Measurements from ENCODE around the gene CYP2A7. TPM values are rescaled to one million over a fixed set of nuclear protein-coding genes. Genes with fewer than 3 reads are reported as not detected.
"Not testable (repeated sequence)": the region's sequence is repeated elsewhere in the genome, so short reads cannot be mapped to it uniquely, and the experiment has no call there.

Gene CYP2A7
- total RNA-seq, 1 donor from 2014 or later: not detected

DNA sequence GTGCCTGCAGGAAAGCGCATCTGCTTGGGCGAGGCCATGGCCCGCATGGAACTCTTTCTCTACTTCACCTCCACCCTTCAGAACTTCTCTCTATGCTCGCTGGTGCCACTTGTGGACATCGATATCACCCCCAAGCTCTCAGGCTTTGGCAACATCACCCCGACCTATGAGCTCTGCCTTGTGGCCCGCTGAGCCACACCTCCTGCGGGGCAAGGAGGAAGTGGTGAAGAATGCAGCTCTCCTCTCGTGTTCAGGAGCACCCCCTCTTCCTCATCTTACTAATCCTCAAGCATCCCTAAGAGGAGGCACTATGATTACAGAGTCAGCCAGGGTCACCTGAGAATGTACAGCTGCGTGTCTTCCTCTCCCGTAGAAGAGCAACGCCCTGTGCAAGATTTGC, 17.9 kb upstream of the CYP2A7 start:
- peak; percentile 37 for DNase-seq (ENCODE audit: low spot score)

DNA sequence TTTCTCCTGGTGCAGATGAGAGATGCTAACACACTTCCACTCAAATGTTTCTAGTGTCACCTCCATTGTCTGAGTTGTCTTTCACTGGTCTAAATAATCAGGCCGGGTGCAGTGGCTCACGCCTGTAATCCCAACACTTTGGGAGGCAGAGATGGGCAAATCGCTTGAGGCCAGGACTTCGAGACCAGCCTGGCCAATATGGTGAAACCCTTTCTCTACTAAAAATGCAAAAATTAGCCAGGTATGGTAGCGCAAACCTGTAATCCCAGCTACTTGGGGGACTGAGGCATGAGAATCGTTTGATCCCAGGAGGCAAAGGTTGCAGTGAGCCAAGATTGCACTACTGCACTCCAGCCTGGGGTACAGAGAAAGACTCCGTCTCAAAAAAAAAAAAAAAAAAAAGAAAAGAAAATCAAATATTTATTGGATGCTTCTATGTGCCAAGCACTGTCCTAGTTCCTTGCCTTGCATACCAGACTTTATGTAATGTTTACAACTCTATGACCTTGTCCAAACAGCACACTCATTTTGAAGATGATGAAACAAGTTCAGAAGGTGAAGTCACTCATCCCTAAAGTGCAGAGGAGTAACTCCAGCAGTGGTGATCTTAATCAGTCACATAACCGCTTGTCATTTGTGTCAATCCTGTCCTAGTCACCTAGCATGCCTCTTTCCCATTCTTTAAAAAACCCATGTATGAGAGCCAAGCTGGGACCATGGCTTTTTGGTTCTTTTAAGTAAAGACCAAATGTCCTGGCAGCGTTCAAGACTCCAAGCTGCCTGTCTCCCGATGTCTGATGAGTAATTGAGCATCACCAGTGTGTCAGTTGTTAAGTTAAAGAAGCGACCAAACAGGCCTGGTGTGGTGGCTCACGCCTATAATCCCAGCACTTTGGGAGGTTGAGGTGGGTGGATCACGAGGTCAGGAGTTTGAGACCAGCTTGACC, 15.1 kb upstream of the CYP2A7 start:
- DNase-seq (ENCODE audit: low spot score): not testable (repeated sequence)

DNA sequence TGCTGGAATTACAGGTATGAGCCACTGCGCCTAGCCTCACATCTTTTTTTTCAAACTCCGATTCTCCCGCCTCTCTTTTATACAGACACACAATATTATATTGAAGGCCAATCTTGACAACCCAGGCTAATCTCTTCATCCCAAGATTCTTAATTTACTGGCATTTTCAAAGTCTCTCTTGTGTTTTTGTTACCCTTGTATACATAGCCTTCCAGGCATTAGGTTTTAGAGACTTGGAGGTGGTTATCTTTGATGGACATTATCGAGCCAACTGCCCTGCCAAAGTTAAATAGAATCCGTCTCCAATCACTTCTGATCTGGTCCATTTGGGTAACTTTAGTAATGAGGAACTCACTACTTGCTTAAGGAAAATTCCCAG, 14.4 kb upstream of the CYP2A7 start:
- no peak for DNase-seq (ENCODE audit: low spot score)

DNA sequence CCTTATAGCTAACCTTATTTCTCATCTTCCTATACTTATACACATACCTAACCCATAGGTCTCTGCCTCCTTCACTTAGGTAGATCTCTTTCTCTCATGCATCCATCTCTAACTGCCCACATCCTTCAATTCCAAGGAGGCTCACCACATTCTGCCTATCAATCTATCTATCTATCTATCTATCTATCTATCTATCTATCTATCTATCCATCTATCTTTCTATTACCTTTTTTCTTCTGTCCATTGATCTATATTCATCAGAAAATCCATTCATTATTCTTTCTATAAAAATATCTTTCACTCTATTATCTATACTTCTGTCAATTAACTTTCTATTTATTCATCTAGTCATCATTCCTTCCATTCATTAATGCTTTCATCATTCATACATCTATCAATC, 11.1 kb upstream of the CYP2A7 start:
- DNase-seq (ENCODE audit: low spot score): no peak

DNA sequence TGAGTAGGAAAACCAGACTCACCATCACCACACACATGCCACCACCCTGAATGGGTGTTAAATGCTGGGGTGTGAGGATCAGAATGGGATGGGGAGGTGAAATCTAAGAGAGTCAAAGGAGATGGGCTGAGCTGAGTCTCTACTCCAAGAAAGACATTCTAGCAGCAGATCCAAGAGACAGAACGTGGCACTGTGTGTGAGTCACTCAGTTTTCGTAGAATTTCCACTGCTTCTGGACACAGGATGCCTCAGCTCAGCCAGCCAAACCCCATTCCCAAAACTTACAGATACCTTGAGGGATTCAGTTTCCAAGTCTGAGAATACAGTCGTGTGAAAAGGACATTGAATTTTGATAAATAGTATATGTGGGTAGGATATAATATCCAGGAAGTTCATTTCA, 7.3 kb upstream of the CYP2A7 start:
- no peak for DNase-seq (ENCODE audit: low spot score)

DNA sequence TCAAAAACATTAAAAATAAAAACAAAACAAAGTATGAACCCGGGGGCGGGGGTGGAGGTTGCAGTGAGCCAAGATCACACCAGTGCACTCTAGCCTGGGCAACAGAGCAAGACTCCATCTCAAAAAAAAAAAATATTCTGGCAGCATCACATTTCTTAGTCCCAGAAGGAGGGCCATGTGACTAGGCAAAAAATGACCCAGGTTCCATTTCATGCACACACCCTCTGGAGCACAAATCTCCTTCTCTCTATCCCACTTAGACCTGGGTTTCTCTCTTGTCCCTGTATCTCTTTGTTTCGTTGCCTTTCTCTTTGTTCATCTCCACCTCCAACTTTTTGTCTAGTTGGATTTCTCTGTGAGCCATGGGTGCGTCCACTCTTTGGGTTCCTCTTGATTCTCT, 6.2 kb upstream of the CYP2A7 start:
- no peak for DNase-seq (ENCODE audit: low spot score)

DNA sequence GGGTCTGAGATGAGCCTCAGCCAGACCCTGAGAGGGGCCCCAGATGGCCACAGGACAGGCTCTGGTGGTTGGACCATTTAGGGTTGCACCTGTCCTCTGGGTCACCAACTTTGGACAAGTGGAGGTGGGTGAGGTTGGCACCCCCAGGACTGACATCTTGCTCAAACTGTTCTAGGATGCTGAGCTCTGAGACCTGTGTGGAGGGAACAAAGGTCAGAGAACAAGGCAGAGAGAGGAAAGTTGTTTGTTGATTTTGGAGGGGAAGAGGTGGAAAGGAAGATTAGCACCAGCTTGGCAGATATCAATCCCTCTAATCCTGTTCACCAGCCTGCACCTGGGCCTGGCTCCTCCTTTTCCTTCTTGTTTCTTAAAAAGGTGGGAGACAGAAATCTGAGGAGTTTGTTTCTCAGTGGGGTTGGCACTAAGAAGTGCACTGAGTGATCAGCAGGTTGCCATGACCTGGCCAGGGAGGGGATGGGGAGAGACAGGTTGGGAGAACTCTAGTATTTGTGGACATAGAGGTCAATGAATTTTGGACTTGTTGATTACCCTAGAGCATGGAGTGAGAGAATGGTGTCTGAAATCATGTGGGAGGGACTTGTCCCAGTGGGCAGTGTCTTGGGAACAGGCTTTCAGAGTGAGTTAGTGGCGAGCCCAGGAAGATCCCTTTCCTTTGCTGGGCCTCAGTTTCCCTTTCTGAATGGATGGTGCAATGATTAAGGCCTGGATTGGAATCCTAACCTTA, 2.3 kb upstream of the CYP2A7 start:
- DNase-seq (ENCODE audit: low spot score): not testable (repeated sequence)

DNA sequence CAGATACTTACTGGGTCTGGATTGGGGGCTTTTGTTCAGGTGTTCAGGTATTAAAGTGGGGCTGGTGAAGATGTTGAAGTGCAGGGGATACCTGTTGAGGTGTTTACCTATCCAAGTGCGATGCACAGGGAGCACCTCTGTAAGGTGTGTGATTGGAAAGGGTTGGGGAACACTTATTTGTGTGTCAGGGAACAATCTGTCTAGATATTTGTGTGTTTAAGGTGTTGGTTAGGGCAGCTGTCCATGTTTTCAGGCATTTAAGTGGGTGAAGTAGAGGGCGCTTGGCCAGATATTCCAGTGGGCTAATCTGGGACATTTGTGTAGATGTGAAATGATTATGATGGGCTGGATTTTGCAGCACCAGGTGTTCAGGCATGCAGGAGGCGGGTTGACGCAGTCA, 2.7 kb downstream of the CYP2A7 start:
- DNase-seq (ENCODE audit: low spot score): not testable (repeated sequence)

DNA sequence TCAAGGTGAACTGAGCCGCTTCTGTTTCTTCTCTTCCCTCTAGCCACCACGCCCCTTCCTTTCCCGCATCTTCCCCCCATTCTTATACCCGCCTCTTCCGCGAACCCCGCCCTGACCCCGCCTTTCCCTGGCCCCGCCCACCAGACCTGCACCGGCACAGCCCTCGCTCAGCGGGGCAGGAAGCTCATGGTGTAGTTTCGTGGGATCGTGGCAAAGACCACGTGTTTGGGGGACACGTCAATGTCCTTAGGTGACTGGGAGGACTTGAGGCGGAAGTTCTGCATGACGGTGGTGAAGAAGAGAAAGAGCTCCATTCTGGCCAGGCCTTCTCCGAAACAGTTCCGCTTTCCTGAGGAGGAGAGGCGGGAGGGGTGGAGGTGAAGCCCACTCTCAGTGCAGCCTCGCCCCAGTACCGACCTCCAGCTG, 6.5 kb downstream of the CYP2A7 start:
- not testable (repeated sequence) for DNase-seq (ENCODE audit: low spot score)

DNA sequence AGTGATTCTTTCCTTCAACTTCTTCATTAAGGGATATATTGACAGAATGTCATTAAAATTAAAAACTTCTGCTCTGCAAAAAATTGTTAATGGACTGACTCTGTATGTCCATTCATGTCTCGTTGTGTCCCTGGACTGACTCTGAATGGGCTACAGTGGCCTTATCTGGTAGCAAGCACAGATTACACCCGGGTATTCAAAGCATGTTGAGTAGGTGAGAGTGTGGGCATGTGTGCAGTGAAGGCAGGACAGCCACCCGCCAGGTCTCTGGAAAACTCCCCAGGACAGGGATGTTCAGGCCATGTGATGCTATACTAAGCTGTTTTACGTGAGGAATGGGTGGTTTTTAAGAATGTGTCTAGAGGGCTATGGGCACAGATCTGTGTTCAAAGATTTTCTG, 7.2 kb downstream of the CYP2A7 start:
- not testable (repeated sequence) for DNase-seq (ENCODE audit: low spot score)

DNA sequence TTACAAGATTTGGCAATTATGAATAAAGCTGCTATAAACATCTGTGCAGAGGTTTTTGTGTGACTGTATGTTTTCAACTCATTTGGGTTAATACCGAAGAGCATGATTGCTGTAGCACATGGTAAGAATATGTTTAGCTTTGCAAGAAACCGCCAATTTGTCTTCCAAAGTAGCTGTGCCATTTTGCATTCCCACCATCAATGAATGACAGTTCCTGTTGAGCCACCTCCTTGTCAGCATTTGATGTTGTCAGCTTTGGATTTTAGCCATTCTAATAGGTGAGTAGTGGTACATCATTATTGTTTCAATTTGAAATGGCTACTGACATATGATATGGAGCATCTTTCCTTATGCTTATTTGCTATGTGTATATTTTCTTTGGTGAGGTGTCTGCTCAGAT, 8.2 kb downstream of the CYP2A7 start:
- DNase-seq (ENCODE audit: low spot score): not testable (repeated sequence)

DNA sequence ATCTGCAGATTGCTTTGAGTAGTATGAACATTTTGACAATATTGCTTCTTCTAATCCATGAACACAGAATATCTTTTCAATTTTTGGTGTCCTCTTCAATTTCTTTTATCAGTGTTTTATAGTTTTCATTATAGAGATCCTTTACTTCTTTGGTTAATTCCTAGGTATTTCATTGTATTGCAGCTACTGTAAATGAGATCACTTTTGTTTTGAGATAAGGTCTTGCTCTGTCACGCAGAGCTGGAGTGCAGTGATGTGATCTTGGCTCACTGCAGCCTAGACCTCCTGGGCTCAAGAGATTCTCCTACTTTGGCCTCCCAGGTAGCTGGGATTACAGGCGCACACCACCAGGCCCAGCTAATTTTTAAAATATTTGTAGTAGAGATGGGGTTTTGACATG, 9.8 kb downstream of the CYP2A7 start:
- no peak for DNase-seq (ENCODE audit: low spot score)

DNA sequence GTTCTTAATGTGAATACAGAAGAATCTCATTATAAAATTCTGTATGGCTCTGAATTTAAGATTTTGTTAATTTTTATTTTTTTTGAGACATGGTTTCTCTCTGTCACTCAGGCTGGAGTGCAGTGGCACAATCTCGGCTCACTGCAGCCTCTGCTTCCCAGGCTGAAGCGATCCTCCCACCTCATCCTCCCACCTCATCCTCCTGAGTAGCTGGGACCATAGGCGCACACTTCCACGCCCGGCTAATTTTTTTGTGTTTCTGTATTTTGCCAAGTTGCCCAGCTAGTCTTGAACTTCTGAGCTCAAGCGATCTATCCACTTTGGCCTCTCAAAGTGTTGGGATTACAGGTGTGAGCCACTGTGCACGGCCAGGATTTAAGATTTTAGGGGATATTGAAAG, 14.3 kb downstream of the CYP2A7 start:
- DNase-seq (ENCODE audit: low spot score): peak; percentile 1

DNA sequence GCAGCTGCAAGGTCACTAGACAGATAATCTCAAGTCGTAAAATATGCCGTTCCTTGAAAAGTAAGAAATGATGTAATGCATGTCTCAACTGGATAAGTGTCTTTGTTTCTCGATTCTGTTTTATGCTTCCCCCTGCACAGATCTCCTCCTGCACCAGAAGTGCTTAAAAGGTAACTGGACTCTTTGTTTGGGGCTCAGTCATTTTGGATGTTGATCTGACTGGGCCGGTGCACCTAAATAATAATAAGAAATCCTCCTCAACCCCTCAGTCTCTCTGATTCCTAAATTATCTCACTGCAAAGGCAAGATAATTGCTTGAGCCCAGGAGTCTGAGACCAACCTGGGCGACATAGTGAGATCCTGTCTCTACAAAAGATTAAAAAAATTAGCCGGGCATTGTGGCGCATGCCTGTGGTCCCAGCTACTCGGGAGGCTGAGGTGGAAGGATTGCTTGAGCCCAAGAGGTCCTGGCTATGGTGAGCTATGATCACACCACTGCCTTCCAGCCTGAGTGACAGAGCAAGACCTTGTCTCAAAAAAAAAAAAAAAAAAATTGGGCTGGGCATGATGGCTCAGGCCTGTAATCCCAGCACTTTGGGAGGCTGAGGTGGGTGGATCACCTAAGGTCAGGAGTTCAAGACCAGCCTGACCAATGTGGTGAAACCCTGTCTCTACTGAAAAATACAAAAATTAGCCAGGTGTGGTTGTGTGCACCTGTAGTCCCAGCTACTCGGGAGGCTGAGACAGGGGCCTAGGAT, 17.1 kb downstream of the CYP2A7 start:
- DNase-seq (ENCODE audit: low spot score): peak; percentile 2

DNA sequence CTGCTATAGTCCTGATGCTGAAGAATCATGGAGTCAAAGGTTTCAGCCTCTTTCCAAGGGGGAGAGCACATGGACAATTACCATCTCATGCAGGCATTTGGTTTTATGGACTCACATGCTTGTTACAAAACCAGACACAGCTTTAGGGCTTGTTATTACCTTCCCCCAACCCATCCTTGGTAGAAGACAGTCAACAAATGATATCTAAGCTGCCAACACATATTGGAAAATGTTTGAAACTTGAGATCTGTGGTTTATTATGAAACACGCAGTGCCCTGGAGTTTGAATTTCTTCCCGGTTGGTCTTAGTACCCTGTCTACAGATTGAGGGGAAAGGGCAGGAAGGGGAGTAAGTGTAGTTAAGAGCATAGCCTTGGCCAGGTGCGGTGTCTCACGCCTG, 19.2 kb downstream of the CYP2A7 start:
- no peak for DNase-seq (ENCODE audit: low spot score)

DNA sequence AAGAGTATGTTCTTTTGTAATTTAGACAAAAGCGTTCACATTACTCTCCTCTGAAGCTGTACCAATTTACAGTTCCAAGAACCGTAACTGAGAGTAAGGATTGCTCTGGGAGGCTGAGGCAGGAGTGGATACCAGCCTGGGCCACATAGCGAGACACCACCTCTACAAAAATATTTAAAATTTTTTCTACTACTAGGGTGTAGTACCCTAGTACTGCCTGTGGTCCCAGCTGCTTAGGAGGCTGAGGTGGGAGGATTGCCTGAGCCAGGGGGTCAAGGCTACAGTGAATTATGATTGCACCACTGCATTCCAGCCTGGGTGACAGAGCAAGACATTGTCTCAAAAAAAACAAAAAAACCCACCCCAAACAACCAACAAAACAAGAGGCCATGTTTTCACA, 19.7 kb downstream of the CYP2A7 start:
- DNase-seq (ENCODE audit: low spot score): no peak

DNA sequence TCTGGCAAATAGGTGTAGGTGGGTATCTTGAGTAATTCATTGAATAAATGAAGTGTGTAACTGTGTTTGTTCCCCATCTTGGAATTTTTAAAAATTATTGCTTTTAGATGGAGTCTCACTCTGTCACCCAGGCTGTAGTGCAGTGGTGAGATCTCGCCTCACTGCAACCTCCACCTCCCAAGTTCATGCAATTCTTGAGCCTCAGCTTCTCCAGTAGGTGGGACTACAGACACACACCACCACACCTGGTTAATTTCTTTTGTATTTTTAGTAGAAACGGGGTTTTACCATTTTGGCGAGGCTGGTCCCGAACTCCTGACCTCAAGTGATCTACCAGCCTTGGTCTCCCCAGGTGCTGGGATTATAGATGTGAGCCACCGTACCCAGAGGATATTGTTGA, 23.9 kb downstream of the CYP2A7 start:
- DNase-seq (ENCODE audit: low spot score): no peak

DNA sequence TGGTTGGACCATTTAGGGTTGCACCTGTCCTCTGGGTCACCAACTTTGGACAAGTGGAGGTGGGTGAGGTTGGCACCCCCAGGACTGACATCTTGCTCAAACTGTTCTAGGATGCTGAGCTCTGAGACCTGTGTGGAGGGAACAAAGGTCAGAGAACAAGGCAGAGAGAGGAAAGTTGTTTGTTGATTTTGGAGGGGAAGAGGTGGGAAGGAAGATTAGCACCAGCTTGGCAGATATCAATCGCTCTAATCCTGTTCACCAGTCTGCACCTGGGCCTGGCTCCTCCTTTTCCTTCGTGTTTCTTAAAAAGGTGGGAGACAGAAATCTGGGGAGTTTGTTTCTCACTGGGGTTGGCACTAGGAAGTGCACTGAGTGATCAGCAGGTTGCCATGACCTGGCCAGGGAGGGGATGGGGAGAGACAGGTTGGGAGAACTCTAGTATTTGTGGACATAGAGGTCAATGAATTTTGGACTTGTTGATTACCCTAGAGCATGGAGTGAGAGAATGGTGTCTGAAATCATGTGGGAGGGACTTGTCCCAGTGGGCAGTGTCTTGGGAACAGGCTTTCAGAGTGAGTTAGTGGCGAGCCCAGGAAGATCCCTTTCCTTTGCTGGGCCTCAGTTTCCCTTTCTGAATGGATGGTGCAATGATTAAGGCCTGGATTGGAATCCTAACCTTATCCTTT, 29.4 kb downstream of the CYP2A7 start:
- DNase-seq (ENCODE audit: low spot score): not testable (repeated sequence)

DNA sequence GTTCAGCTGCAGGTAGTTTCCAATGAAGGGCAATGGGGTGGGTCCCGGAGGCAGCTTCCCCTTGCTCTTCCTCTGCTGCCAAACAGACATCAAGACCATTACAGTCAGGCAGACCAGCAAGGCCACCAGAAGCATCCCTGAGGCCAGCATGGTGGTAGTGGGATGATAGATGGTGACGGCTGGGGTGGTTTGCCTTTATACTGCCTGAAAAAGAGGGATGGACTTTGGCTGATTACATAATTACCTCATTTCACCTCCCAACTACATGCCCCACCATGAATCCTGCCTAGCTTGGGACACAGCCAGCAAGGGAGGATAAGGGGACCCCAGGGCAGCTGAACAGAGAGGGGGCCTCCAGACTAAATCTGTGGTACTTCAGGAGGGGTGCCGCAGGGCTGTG, 31.8 kb downstream of the CYP2A7 start, which contains the start of gene CYP2A6:
Gene CYP2A6 (minus strand): TSS at position 171 of the 400 bp plus-strand sequence. CDS start 21 bp downstream, at position 150.
- DNase-seq (ENCODE audit: low spot score): not testable (repeated sequence)

DNA sequence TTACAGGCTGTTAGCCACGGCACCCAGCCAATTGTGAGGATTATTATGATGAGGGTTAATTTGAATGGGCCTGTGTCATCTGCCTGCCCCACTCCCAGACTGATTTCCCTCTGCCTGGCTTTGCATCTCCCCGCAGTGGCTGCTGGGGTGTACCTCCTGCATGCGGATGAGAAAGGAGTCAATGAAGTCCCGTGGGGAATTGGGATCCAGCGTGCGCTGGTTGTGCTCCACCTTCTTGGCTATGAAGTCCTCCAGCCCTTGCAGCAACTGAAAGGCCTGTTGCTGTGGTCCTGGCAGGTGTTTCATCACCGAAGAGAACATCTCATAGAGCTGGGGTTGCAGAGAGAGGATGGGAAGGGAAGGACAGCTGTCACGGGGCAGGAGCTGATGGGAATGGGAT, 35.3 kb downstream of the CYP2A7 start:
- DNase-seq (ENCODE audit: low spot score): not testable (repeated sequence)

DNA sequence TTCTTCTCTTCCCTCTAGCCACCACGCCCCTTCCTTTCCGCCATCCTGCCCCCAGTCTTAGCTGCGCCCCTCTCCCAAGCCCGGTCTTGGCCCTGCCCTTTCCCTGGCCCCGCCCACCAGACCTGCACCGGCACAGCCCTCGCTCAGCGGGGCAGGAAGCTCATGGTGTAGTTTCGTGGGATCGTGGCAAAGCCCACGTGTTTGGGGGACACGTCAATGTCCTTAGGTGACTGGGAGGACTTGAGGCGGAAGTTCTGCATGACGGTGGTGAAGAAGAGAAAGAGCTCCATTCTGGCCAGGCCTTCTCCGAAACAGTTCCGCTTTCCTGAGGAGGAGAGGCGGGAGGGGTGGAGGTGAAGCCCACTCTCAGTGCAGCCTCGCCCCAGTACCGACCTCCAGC, 38.4 kb downstream of the CYP2A7 start:
- DNase-seq (ENCODE audit: low spot score): not testable (repeated sequence)

All from mesenteric fat pad (tissue), 1 donor.